Ascending aorta (tissue), 2 donors: ENCODE results near the gene ANKRD29. TPM values are rescaled to one million over a fixed set of nuclear protein-coding genes. Genes with fewer than 3 reads are reported as not detected.
"Not testable (repeated sequence)": the region's sequence is repeated elsewhere in the genome, so short reads cannot be mapped to it uniquely, and the experiment has no call there.

ENCODE experiments used
- DNase-seq, 2 donors: peaks; one replicate each; pipeline ENCODE4 v3.0.0-alpha.2; 2019; ENCODE audit warnings: low spot score in 2 of 2
- H3K27ac ChIP-seq, 2 donors: fragments of 200-600 bp; sonication (generic); one replicate each; pipeline ENCODE4 v1.5.1; 2016 to 2017; ENCODE audit warnings: mild to moderate bottlenecking in 1 of 2
- H3K27me3 ChIP-seq: fragments of 200-600 bp; sonication (generic); one replicate; pipeline ENCODE4 v1.5.1; 2017
- H3K36me3 ChIP-seq, 2 donors: fragments of 200-600 bp; sonication (generic); one replicate each; pipeline ENCODE4 v1.5.1; 2016
- H3K4me1 ChIP-seq, 2 donors: fragments of 200-600 bp; sonication (generic); one replicate each; pipeline ENCODE4 v1.5.1; 2016 to 2017; ENCODE audit warnings: mild to moderate bottlenecking in 1 of 2
- H3K4me3 ChIP-seq, 2 donors: fragments of 200-600 bp; sonication (generic); one replicate each; pipeline ENCODE4 v1.5.1; 2016 to 2017; ENCODE audit warnings: mild to moderate bottlenecking in 1 of 2
- H3K9me3 ChIP-seq, 2 donors: fragments of 200-600 bp; sonication (generic); one replicate each; pipeline ENCODE4 v1.5.1; 2016
- intact Hi-C: fragments of 100-400 bp; cut with DNase I; formaldehyde crosslinking; loops from one replicate; pipeline ENCODE4 v1.15.1; 2023
- total RNA-seq: library from RNA; depleted of rRNA; stranded (reverse); fragments of >200 nt; gene quantifications from one replicate; pipeline ENCODE4 v1.1.0, GENCODE V29; 2016
- TF ChIP-seq, protein P1 (sequence below), 3 experiments: fragments of 200-600 bp in 2 of 3; fragments of 450-650 bp in 1 of 3; sonication (generic) in 2 of 3; IDR thresholded peaks; one replicate each; pipeline ENCODE4 v1.5.1; 2016 to 2019; ENCODE audit warnings: antibody characterized with exemption in 3 of 3, mild to moderate bottlenecking in 1 of 3, moderate library complexity in 1 of 3

ANKRD29 gene
- total RNA-seq, 1 donor from 2014 or later: 118 TPM

DNA sequence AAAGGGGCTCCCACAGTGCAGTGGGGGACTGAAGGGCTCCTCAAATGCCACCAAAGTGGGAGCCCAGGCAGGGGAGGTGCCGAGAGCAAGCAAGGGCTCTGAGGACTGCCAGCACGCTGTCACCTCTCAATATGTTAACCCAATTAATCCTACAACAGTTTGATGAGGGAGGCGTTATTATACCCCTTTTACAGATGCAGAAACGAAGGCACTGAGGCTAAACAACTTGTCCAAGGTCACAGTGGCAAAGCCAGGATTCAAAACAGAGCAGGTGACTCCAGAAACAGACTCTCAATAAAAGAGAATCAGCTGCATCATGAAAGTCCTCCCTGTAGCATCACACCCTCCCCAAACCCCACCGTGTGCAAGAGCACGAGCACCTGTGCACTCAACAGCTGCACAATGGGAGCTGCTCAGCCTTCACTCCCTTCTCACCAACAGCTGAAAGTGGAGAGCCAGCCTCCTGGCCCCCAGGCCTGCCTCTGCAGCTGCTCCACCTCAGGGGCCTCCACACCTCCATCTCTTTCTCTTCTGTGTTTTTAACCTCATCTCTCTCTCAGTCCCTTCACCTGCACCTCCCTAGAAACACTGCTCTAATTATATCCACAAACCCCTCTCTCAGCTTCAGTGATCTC lies 84.5 kb downstream of the ANKRD29 start:
- peaks cover 0 to 16% of the 10 kb centered on the region in 2 donors for H3K36me3 ChIP-seq
- peaks cover 0 to 9% of the 10 kb centered on the region in 2 donors for H3K4me1 ChIP-seq
- no peaks in the 10 kb centered on the region for H3K27me3 ChIP-seq
- no peak overlapping the region for H3K27ac ChIP-seq
- no peak for DNase-seq
- TF ChIP-seq, protein P1, sequence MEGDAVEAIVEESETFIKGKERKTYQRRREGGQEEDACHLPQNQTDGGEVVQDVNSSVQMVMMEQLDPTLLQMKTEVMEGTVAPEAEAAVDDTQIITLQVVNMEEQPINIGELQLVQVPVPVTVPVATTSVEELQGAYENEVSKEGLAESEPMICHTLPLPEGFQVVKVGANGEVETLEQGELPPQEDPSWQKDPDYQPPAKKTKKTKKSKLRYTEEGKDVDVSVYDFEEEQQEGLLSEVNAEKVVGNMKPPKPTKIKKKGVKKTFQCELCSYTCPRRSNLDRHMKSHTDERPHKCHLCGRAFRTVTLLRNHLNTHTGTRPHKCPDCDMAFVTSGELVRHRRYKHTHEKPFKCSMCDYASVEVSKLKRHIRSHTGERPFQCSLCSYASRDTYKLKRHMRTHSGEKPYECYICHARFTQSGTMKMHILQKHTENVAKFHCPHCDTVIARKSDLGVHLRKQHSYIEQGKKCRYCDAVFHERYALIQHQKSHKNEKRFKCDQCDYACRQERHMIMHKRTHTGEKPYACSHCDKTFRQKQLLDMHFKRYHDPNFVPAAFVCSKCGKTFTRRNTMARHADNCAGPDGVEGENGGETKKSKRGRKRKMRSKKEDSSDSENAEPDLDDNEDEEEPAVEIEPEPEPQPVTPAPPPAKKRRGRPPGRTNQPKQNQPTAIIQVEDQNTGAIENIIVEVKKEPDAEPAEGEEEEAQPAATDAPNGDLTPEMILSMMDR (IDR thresholded peaks at IDR 0.05): no peak
- H3K4me3 ChIP-seq: no peak overlapping the region
- intact Hi-C loops: no loop called here
- H3K9me3 ChIP-seq: no peaks in the 10 kb centered on the region

DNA sequence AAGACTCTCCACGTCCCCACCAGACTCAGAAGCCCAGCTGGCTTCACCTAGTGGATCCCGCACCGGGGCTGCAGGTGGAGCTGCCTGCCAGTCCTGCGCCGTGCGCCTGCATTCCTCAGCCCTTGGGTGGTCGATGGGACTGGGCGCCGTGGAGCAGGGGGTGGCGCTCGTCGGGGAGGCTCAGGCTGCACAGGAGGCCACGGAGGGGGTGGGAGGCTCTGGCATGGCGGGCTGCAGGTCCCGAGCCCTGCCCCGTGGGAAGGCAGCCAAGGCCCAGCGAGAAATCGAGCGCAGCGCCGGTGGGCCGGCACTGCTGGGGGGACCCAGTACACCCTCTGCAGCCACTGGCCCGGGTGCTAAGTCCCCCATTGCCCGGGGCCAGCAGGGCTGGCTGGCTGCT lies 85.2 kb downstream of the ANKRD29 start:
- H3K27me3 ChIP-seq, DNase-seq, H3K9me3 ChIP-seq, H3K27ac ChIP-seq, H3K4me3 ChIP-seq, intact Hi-C loops, H3K4me1 ChIP-seq: not testable (repeated sequence)
- H3K36me3 ChIP-seq: peaks cover 2 to 20% of the 10 kb centered on the region in 2 donors

DNA sequence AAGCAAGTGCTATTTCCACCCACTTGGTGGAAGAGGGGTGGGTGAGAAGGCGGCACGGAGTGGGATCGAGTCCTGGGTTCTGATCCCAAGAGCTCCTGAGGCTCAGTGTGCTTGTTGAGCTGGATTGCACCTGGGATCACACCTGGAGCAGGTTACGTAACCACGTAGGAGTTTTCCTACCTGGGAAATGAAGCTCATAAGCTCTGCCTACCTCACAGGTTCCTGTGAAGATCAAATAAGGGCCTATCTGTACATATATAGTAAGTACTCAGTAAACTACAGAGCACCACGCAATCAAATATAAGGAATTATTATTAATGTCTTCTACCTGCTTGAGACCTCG lies 87.4 kb downstream of the ANKRD29 start:
- Histone ChIP-seq H3K4me3 (no peak overlapping the region), H3K9me3 (no peaks in the 10 kb centered on the region), H3K4me1 (no peaks in the 10 kb centered on the region), H3K36me3 (peaks cover 4 to 40% of the 10 kb centered on the region in 2 donors), H3K27me3 (no peaks in the 10 kb centered on the region), H3K27ac (no peak overlapping the region)
- TF ChIP-seq, protein P1 (IDR thresholded peaks at IDR 0.05): no peak
- intact Hi-C loops: no loop called here
- DNase-seq: no peak

DNA sequence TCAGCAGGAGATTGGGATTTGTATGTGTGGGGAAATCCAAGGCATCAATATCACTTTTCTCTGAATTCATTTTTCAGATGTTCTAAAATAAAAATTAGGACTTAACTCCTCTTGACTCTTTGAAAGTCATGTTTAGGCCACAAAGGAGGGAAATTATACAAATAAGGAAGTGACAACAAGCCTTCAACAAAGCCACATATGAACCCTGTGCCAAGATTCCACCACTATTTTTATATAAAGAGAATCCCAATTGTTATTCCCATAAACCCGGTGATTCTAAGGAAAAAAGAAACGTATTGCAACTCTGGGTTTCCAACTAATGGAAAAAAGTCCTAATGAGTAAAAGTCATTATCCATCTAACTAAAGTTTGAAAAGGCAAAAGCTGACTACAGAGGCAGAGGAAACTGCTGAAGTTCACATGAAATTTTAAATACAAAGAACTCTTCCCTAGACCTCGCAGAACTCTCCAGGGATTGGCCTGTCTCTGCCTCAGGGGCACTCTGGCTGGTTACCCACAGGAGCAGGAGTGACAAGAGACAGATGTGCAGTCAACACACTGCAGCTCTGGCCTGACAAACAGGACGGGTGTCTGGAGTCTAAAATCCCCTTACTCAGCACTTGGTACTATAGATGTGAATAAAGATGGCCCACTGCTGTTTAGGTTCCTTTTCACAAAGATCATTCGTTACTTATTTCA lies 88.0 kb downstream of the ANKRD29 start:
- no peaks in the 10 kb centered on the region for H3K9me3 ChIP-seq
- TF ChIP-seq, protein P1 (IDR thresholded peaks at IDR 0.05): no peak
- DNase-seq: no peak
- H3K27me3 ChIP-seq: no peaks in the 10 kb centered on the region
- H3K27ac ChIP-seq: peak overlapping the region; percentile 20 to 25
- intact Hi-C loops: no loop called here
- peaks cover 6 to 45% of the 10 kb centered on the region in 2 donors for H3K36me3 ChIP-seq
- no peak overlapping the region for H3K4me3 ChIP-seq
- H3K4me1 ChIP-seq: no peaks in the 10 kb centered on the region

DNA sequence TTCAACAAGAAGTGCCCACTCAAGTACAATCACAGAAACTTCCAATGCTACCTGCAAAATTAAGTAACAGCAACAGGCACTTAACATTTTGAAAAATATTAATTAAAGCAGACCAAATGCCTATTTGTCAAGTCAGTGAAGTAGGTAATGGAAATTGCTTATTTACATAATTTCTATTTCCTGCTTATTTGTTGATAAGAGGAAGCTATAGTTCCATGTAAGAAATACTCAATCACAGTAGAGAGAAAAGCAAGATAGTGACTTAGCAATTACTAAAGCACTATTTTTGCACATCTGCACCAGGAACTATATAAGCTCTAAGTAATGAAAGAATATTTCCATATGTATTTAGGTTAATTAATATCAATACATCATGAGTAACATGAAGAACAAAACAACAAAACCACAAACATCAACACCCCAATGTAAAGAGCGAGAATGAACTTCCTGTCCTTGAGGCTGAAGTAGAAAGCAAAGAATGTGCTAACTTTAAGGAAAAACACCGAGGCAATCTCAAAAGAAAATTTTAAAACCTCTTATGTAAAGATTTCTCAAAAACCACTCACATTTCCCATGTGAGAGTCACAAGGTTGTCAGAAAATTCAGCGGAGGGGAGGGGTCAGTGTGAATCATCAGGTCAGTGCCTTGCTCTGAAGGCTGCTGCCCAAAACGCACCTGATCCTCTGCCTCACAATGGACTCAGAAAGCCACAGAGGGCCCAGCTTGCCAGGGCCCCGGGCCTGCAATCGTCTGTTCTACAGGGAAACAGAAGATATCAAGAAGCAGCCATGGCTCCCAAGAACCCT lies 88.9 kb downstream of the ANKRD29 start:
- Histone ChIP-seq H3K36me3 (peaks cover 13 to 54% of the 10 kb centered on the region in 2 donors), H3K4me1 (no peaks in the 10 kb centered on the region), H3K27me3 (no peaks in the 10 kb centered on the region), H3K4me3 (no peak overlapping the region), H3K9me3 (no peaks in the 10 kb centered on the region), H3K27ac (peak overlapping the region; percentile 20 to 25)
- intact Hi-C loops: no loop called here
- DNase-seq: no peak
- TF ChIP-seq, protein P1 (IDR thresholded peaks at IDR 0.05): no peak

- peaks cover 13 to 60% of the 10 kb centered on the region in 2 donors for H3K36me3 ChIP-seq
- H3K27me3 ChIP-seq: no peaks in the 10 kb centered on the region
- H3K4me1 ChIP-seq: no peaks in the 10 kb centered on the region
- no peak for DNase-seq
- H3K4me3 ChIP-seq: no peak overlapping the region
- H3K27ac ChIP-seq: no peak overlapping the region
- intact Hi-C loops: no loop called here
- TF ChIP-seq, protein P1 (IDR thresholded peaks at IDR 0.05): no peak
- no peaks in the 10 kb centered on the region for H3K9me3 ChIP-seq
These were observed 89.7 kb downstream of the ANKRD29 start for GRCh38 chr18:23573020-23573419.
